NCI-H2107 treated with DMSO at 0.1 percent for 48 hours (cell line): ENCODE data around the gene ETHE1.
A peak's percentile ranks its signal among the peaks of the same experiment; 100 is the strongest.
"Not testable (repeated sequence)": the region's sequence is repeated elsewhere in the genome, so short reads cannot be mapped to it uniquely, and the experiment has no call there.

Experiments used
- DNase-seq: peaks from one replicate; lab custom pipeline; 2025; ENCODE audit not compliant: unreplicated experiment; lab: John Stamatoyannopoulos, UW

Gene ETHE1

GRCh38 chr19:43552616-43553015 is 25.6 kb upstream of the ETHE1 start:
- DNase-seq, result no peak

DNA sequence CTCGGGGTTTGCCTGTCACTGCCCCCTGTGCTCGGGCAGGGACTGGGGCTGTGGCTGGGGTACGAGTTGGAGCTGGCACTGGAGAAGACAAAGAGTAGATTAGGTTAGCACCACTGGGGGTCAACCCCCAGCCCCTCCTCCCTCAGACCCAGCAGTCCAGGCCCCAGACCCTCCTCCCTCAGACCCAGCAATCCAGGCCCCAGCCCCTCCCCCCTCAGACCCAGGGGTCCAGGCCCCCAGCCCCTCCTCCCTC is 25.1 kb upstream of the ETHE1 start:
- DNase-seq, result no peak

- DNase-seq, result no peak
Measured at GRCh38 chr19:43551399-43552197, 24.6 kb upstream of the ETHE1 start.

GRCh38 chr19:43548706-43549105 is 21.7 kb upstream of the ETHE1 start:
- no peak for DNase-seq

- DNase-seq, result not testable (repeated sequence)
Measured at GRCh38 chr19:43547926-43548325, 20.9 kb upstream of the ETHE1 start.

GRCh38 chr19:43546581-43546980 is 19.6 kb upstream of the ETHE1 start:
- no peak for DNase-seq

- DNase-seq, result no peak
Measured at GRCh38 chr19:43545981-43546380, 19.0 kb upstream of the ETHE1 start.

- DNase-seq, result no peak
Measured at GRCh38 chr19:43545276-43545675, 18.3 kb upstream of the ETHE1 start.

GRCh38 chr19:43544077-43544476 is 17.1 kb upstream of the ETHE1 start:
- no peak for DNase-seq

DNA sequence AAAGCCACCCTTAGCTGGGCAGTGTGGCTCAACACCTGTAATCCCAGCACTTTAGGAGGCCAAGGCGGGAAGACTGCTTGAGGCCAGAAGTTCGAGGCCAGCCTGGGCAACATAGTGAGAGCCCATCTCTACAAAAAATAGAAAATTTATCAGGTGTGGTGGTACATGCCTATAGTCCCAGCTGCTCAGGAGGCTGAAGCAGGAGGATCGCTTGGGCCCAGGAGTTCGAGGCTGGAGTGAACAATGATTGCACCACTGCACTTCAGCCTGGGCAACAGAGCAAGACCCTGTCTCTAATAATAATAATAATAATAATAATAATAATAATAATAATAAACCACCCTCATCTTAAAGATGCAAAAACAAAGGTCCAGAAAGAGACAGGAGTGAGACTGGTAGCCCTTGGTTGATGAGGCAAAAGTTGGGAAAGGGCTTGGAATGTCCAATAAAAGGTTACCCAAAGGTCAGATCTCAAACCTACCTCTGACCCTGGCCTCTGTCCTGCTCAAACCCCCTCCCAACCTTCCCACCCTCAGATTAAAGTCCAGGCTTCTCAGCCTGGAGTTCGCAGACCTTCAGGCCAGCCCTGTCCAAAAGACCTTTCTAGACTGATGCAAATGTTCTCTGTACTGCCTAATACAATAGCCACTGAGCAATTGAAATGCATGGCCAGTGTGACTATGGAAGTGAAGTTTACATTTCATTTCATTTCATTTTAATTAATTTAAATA is 15.1 kb upstream of the ETHE1 start:
- DNase-seq, result no peak

DNA sequence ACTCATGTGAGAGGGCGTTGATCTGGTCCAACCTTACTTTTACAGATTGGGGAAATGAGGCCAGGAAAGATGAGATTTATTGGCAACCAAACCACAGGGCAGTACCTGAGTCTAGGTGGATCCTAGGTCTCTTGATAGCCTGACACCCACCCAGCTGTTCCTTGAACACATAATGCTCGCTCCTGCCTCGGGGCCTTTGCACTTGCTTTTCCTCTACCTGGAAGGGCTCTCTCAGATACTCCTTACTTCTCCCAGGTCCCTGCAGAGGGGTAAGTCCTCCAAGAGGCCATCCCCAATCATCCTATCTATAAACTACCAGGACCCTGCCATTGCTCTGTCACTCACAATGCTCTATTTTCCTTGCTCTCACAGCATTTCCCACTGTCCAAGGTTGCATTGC is 13.4 kb upstream of the ETHE1 start:
- no peak for DNase-seq

GRCh38 chr19:43538922-43539321 is 11.9 kb upstream of the ETHE1 start:
- no peak for DNase-seq

DNA sequence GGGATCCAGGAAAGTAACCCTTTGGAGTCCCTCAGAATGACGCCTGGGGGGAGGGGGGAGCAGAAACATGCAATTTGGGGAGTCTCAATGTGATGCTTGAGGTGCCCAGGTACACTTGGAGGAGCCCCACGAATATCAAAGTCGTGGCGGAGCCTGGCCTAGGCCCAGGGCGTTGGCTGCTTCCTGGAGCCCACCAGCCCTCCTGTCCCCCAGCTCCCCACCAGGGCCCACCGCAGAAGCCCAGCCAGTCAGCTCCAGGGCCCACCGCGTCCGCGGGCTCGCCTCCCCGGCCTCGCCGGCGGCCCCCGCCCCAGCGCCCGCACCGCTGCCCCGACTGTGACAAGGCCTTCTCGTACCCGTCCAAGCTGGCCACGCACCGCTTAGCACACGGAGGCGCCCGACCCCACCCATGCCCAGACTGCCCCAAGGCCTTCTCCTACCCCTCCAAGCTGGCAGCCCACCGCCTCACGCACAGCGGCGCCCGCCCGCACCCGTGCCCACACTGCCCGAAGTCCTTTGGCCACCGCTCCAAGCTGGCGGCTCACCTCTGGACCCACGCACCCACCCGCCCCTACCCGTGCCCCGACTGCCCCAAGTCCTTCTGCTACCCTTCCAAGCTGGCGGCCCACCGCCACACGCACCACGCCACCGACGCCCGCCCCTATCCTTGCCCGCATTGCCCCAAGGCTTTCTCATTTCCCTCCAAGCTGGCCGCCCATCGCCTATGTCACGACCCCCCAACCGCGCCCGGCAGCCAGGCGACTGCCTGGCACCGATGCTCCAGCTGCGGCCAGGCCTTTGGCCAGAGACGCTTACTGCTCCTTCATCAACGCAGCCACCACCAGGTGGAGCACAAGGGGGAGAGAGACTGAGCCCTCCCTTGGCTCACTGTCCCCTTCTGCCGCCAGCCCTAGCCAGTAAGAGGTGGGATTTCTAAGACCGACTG is 8.1 kb upstream of the ETHE1 start:
- no peak for DNase-seq

GRCh38 chr19:43534305-43534815 is 7.4 kb upstream of the ETHE1 start:
- no peak for DNase-seq

DNA sequence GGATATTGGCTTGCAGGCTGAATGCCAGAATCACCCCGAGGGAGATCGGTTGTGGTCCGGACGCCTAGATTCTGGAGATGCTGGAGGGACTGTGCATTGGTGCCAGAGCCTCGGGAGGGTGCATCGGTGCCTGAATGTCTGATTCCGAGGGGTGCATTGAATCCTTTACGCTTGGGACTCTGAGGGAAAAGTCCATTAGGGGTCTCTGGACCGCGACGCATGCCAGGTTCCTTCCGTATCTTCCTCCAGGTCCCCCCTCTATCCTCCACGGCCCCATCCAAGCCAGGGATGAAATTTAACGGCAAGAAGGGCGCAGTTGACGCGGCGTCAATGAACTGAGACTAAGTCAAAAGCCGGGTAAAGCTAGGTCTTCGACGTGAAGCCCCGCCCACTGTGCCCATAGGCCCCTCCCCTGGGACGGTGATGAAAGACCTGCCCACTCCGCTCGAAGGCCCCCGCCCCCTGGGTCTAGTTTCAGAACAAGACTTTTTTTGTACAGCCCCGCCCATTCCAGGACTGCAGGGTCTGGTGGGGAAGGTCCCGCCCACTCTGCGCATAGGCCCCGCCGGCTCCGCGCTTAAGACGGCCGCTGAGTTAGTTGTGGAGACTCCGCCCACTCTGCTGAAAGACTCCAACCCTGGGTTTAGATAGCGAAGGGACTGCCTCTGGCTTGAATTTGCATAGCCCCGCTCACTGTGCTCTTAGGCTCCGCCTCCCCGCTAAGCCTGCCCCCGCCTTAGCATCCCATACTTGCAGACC is 6.7 kb upstream of the ETHE1 start:
- DNase-seq, result peak; percentile 63

GRCh38 chr19:43532962-43533545 is 6.1 kb upstream of the ETHE1 start, which contains the start of gene ZNF575:
Gene ZNF575, plus strand, starts transcription at chr19:43533188. Its CDS starts 1,235 bp downstream, at chr19:43534423.
- peak; percentile 57 for DNase-seq

GRCh38 chr19:43532571-43532961 is 5.6 kb upstream of the ETHE1 start:
- no peak for DNase-seq

DNA sequence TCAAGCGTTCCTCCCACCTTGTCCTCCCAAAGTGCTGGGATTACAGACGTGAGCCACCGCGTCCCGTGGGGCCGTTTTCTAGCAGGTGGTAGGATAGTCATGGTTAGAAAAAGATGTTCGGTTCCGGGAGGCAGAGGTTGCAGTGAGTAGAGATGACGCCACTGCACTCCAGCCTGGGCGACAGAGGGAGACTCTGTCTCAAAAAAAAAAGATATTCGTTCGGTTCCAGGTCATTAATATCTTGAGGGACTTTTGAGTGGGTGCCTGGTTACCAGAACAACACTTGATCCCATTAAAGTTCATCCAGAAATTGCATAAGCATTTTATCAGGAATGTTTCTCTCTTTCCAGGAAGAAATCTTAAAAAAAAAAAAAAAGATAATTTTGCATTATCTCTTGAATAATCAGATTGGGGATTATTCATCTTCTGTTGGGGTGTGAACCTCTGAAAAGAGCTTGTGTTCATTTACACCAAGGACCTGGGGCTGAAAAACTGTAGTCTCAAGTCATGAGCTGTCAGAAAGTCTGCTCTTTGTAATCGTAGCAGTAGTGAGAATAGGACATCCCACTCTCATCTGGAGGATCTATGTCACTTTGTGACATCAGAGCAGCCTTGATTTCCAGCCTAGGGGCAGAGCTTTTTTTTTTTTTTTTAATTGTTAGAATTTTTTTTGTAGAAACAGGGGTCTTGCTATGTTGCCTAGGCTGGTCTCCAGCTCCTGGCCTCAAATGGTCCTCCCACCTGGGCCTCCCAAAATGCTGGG is 1.0 kb upstream of the ETHE1 start:
- peak; percentile 42 for DNase-seq
